ENCODE measurements around the gene C9orf72. TPM values are rescaled to one million over a fixed set of nuclear protein-coding genes. Genes with fewer than 3 reads are reported as not detected.

Gene C9orf72
- total and polyA plus RNA-seq, 9 of the 15 experiments (the other 6 are each of a cell fraction or from before 2014, with no cell fraction given) = 2.3 to 7.3 (median 4.1) TPM

GRCh38 chr9:27573634-27574590 is 631 bp upstream of the C9orf72 start (continued):
- TF ChIP-seq ARID4B (CRISPR knock-in tag; IDR thresholded peaks at IDR 0.05) = no peak
- no peak for TF ChIP-seq ZNF324 (CRISPR knock-in tag; IDR thresholded peaks at IDR 0.05)
- peak; percentile 47 for TF ChIP-seq MEIS2 (IDR thresholded peaks at IDR 0.05; ENCODE audit: partially characterized antibody)
- no peak for TF ChIP-seq SMARCA4 (IDR thresholded peaks at IDR 0.05)
- TF ChIP-seq ZNF695 (CRISPR knock-in tag; IDR thresholded peaks at IDR 0.05) = no peak
- TF ChIP-seq ZFP30 (CRISPR knock-in tag; IDR thresholded peaks at IDR 0.05; ENCODE audit: borderline replicate concordance) = no peak
- TF ChIP-seq E4F1 (CRISPR knock-in tag; IDR thresholded peaks at IDR 0.05; ENCODE audit: borderline replicate concordance) = no peak
- TF ChIP-seq NFATC3 (IDR thresholded peaks at IDR 0.05) = no peak
- TF ChIP-seq ESRRB (CRISPR knock-in tag; IDR thresholded peaks at IDR 0.05; ENCODE audit: borderline replicate concordance) = no peak
- no peak for TF ChIP-seq DDX20 (tag; IDR thresholded peaks at IDR 0.05; ENCODE audit: low read depth)
- TF ChIP-seq TAF7 (tag; IDR thresholded peaks at IDR 0.05) = no peak
- TF ChIP-seq ZNF511 (CRISPR knock-in tag; IDR thresholded peaks at IDR 0.05) = no peak
- no peak for TF ChIP-seq ZBTB2 (IDR thresholded peaks at IDR 0.05)
- TF ChIP-seq E2F5 (CRISPR knock-in tag; IDR thresholded peaks at IDR 0.05) = no peak
- no peak for TF ChIP-seq PHF20 (IDR thresholded peaks at IDR 0.05; ENCODE audit: partially characterized antibody)
- no peak for TF ChIP-seq SAFB (IDR thresholded peaks at IDR 0.05; ENCODE audit: borderline replicate concordance, low read depth, low read length)
- no peak for TF ChIP-seq ZNF408 (CRISPR knock-in tag; IDR thresholded peaks at IDR 0.05; ENCODE audit: low read depth)
- no peak for TF ChIP-seq ZNF121 (CRISPR knock-in tag; conservative IDR thresholded peaks at IDR 0.05)

All from K562 (cell line).